Keratinocyte (primary cell): ENCODE results near the gene ZEB2.
A peak's percentile ranks its signal among the peaks of the same experiment; 100 is the strongest.

Source experiments
- EZH2 ChIP-seq: IDR thresholded peaks from one replicate; pipeline ENCODE4 v1.6.1; 2012; ENCODE audit warnings: inconsistent platforms, mild to moderate bottlenecking, low read length, moderate library complexity
- TF ChIP-seq, protein P1 (sequence below), 3 experiments: IDR thresholded peaks in 1 of 3; conservative IDR thresholded peaks in 1 of 3; optimal IDR thresholded peaks in 1 of 3; 2 replicates in 2 of 3; 3 replicates in 1 of 3; pipeline versions ENCODE3 to v1.5.1; 2011; ENCODE audit warnings: low read length in 3 of 3, mild to moderate bottlenecking in 3 of 3, moderate library complexity in 2 of 3, control low read depth in 1 of 3, inconsistent platforms in 1 of 3; ENCODE audit not compliant: insufficient read depth in 2 of 3; ENCODE audit errors: extremely low read depth in 1 of 3

DNA sequence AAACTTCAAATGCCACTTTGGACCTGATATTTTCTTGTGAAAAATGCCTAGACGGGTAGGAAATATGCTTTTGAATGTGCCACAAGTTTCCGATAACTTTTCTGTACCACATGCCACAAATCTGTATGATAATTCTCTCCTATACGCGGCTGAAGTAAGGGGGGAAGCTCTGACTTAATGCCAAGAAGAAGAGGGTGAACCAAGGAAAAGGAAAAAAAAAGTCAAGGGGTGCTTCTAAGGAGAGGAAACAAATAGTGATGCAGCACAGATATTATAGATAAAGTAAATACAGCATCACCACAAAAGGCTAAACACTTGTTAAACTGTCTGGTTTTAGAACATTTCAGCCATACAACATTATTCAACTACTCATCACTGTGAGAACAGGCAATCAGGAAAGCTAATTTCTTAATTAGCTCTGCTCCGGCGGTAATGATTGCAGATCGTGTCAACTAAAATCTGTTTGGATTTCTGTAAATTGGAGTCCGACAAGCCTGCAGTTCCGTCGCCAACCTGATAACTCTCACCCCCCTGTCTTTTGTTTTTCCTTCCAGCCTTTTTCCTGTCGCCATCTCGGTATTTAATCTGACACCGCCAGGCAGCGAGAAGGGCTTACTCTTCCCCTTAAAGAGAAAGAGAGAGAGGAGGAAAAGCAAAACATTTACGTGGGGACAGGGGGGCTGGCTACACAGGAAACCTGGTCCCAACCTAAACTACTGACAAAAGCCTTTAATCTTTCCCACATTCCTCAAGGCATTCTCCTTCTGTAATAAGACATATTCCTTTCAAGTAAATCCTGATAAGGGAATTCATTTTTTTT is 67.5 kb downstream of the ZEB2 start:
- TF ChIP-seq, protein P1, sequence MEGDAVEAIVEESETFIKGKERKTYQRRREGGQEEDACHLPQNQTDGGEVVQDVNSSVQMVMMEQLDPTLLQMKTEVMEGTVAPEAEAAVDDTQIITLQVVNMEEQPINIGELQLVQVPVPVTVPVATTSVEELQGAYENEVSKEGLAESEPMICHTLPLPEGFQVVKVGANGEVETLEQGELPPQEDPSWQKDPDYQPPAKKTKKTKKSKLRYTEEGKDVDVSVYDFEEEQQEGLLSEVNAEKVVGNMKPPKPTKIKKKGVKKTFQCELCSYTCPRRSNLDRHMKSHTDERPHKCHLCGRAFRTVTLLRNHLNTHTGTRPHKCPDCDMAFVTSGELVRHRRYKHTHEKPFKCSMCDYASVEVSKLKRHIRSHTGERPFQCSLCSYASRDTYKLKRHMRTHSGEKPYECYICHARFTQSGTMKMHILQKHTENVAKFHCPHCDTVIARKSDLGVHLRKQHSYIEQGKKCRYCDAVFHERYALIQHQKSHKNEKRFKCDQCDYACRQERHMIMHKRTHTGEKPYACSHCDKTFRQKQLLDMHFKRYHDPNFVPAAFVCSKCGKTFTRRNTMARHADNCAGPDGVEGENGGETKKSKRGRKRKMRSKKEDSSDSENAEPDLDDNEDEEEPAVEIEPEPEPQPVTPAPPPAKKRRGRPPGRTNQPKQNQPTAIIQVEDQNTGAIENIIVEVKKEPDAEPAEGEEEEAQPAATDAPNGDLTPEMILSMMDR (optimal IDR thresholded peaks at IDR 0.05 in 1 of 3, IDR thresholded peaks at IDR 0.05 in 1 of 3, conservative IDR thresholded peaks at IDR 0.05 in 1 of 3; ENCODE audit: extremely low read depth in 1 of 3, insufficient read depth in 2 of 3, low read length in 3 of 3): peak in 1 of 3 experiments; percentile 15
- no peak for TF ChIP-seq EZH2
